Measurements from ENCODE around the gene FCN3. TPM values are rescaled to one million over a fixed set of nuclear protein-coding genes. Genes with fewer than 3 reads are reported as not detected.

The FCN3 gene
- total and polyA plus RNA-seq, 9 donors = 0.35 to 7.6 (median 2.4) TPM

GRCh38 chr1:27345272-27345671, 29.4 kb downstream of the FCN3 start:
- intact Hi-C loops (cut with DNase I) = no loop called here
- WGBS, 3 donors = 87% methylated on average over 12 of the region's 12 CpGs
- TF ChIP-seq EP300 (IDR thresholded peaks at IDR 0.05) = no peak
- no peak for TF ChIP-seq POLR2A (IDR thresholded peaks at IDR 0.05)
- no peak for TF ChIP-seq CTCF (IDR thresholded peaks at IDR 0.05)
- Histone ChIP-seq H3K27me3 (no peaks in the 10 kb centered on the region), H3K4me3 (no peak overlapping the region), H3K27ac (no peak overlapping the region), H3K36me3 (no peaks in the 10 kb centered on the region), H3K4me1 (ENCODE audit: insufficient read depth) (peaks cover 6% of the 10 kb centered on the region), H3K9me3 (no peaks in the 10 kb centered on the region)
- no peak for DNase-seq

- H3K27ac ChIP-seq = no peak overlapping the region
- TF ChIP-seq CTCF (IDR thresholded peaks at IDR 0.05) (no peak), EP300 (IDR thresholded peaks at IDR 0.05) (no peak), POLR2A (IDR thresholded peaks at IDR 0.05) (no peak)
- H3K9me3 ChIP-seq = no peaks in the 10 kb centered on the region
- intact Hi-C loops (cut with DNase I) = no loop called here
- no peaks in the 10 kb centered on the region for H3K36me3 ChIP-seq
- no peak for DNase-seq
- 65 to 70% (median 68%) methylated on average over 5 of the region's 5 CpGs for WGBS, 3 donors
- no peaks in the 10 kb centered on the region for H3K27me3 ChIP-seq
- no peaks in the 10 kb centered on the region for H3K4me1 ChIP-seq (ENCODE audit: insufficient read depth)
- no peak overlapping the region for H3K4me3 ChIP-seq
These were observed 31.0 kb downstream of the FCN3 start for GRCh38 chr1:27343639-27344025.

GRCh38 chr1:27342778-27343638, 31.6 kb downstream of the FCN3 start:
- 66 to 74% (median 70%) methylated on average over 30 to 31 of the region's 31 CpGs for WGBS, 3 donors
- H3K9me3 ChIP-seq = no peaks in the 10 kb centered on the region
- no peak overlapping the region for H3K27ac ChIP-seq
- no peak for DNase-seq
- H3K27me3 ChIP-seq = no peaks in the 10 kb centered on the region
- no peaks in the 10 kb centered on the region for H3K4me1 ChIP-seq (ENCODE audit: insufficient read depth)
- H3K4me3 ChIP-seq = no peak overlapping the region
- H3K36me3 ChIP-seq = no peaks in the 10 kb centered on the region
- intact Hi-C loops (cut with DNase I) = no loop called here
- TF ChIP-seq CTCF (IDR thresholded peaks at IDR 0.05) = no peak
- no peak for TF ChIP-seq EP300 (IDR thresholded peaks at IDR 0.05)
- no peak for TF ChIP-seq POLR2A (IDR thresholded peaks at IDR 0.05)

GRCh38 chr1:27342391-27342777, 32.2 kb downstream of the FCN3 start:
- intact Hi-C loops (cut with DNase I) = no loop called here
- no peaks in the 10 kb centered on the region for H3K9me3 ChIP-seq
- H3K27ac ChIP-seq = no peak overlapping the region
- H3K4me1 ChIP-seq (ENCODE audit: insufficient read depth) = no peaks in the 10 kb centered on the region
- DNase-seq = no peak
- H3K27me3 ChIP-seq = no peaks in the 10 kb centered on the region
- no peaks in the 10 kb centered on the region for H3K36me3 ChIP-seq
- no peak for TF ChIP-seq POLR2A (IDR thresholded peaks at IDR 0.05)
- no peak for TF ChIP-seq EP300 (IDR thresholded peaks at IDR 0.05)
- no peak for TF ChIP-seq CTCF (IDR thresholded peaks at IDR 0.05)
- 69 to 83% (median 78%) methylated on average over 8 of the region's 8 CpGs for WGBS, 3 donors
- no peak overlapping the region for H3K4me3 ChIP-seq

All from ovary (tissue), 9 donors.